HG03457 (cell line): ENCODE measurements around the gene CPS1.
A peak's percentile ranks its signal among the peaks of the same experiment; 100 is the strongest.

Source experiments
- ATAC-seq: cut with Tn5 transposase; IDR thresholded peaks from one replicate; pipeline ENCODE4 v1.9.1; 2021; ENCODE audit warnings: moderate number of reproducible peaks; ENCODE audit not compliant: unreplicated experiment

CPS1 gene

DNA sequence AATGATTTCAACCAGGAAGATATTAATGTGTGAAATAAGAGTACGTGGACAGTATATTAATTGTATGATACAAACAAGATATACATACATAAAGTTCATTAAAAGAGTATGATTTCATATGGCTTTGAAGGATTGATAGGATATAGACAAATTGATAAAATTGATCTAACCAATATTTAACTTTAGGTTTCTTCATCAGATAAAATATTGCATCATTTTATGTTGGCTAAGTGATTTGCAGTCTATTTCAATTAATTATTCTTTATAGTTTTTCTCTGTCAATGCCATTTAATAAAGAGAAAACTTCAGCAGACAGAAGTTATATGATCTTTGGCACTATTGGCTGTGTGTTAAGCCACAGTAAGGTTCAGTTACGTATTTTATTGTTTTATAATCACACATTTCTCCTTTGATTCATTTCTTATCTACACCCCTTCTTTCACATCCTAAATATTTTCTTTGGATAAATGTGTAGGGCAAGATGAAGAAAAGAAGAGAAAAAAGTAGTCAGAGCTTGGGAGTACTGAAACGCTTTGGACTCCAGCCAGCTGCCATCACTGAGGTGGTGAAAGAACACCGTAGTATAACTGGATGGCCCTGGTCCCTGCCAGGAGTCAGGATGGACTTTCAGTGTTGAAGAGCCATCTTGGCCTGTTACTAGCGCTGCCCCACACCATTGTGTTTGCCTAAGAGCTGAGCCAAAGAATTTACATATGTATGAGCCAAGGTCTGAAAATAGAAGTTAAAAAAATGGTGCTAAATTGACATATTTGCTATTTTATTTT is 9.8 kb upstream of the CPS1 start:
- no peak for ATAC-seq

DNA sequence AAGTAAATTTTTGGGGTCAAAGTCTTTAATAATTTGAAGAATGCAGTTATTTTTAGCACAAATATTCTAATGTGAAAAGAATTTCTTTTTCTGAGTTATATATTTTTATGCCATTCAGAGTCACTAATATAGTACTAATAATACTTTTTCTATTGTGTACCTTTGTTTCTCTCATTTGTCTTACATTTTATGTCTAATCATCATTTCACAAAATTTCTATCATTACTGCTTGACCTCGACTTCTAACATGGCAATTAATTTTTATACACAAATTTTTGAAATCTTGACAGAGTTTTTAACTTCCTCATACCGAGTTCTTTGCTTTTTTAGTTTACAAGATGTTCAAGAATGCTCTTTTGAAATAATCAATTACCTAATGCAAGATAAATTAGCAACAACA is 8.4 kb upstream of the CPS1 start:
- ATAC-seq, result no peak

DNA sequence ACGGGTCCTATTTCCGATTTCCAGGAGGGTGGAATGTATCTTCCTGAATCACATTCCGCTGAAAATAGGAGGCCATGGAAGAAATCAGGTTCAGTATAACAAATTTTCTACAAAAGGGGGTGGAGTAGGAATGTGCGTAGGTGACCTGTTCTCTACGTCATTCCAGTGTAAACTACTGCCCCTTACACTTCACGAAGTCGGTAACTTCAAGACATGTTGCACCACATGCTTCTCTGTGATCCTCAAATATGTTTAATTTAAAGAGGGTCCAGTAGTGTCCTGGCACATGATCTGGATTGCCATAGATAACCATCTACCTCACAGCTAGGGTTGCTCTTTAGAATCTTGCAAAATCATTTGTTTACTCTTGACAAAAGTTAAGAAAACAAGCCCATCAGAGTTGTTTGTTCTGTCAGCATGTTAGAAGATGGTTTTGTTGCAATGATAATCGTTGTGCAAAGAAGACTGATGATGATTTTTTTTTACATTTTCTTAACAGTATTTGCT is 7.5 kb upstream of the CPS1 start:
- no peak for ATAC-seq

DNA sequence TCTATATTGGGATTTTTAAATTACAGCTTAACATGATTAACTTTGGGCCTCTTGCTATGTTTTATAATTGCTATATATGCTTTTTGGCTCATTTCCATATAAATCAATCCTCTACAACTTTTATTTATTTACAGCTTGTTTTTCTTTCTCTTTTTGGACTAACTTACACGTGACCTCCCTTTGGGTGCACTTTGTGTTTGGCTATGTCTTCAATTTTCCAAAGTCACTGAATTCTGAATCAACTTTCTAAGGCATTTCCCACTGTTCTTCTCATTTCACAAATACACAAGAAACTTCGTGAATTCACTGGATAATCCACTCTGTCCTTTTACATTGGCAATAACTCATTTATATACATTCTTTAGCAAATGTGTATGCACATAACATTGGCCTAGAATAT is 5.4 kb upstream of the CPS1 start:
- no peak for ATAC-seq

DNA sequence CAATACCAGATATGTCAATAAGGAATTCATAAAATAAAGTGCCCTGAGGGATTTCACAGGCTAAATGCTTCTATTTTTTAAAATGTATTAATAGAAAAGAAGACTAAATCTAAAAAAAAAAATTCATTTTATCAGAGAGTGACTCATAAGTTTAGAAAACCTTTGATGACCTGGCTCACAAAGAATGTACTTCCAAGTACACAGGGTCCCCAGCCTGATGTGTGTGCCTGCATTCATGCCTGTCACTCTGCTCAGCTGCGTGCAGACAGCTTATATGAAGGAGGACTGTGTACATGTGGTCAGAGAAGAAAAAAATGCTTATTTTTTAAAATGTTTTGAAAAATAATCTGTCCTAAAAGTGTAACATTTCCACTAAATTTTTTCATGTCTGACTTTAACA is 3.0 kb upstream of the CPS1 start:
- no peak for ATAC-seq

DNA sequence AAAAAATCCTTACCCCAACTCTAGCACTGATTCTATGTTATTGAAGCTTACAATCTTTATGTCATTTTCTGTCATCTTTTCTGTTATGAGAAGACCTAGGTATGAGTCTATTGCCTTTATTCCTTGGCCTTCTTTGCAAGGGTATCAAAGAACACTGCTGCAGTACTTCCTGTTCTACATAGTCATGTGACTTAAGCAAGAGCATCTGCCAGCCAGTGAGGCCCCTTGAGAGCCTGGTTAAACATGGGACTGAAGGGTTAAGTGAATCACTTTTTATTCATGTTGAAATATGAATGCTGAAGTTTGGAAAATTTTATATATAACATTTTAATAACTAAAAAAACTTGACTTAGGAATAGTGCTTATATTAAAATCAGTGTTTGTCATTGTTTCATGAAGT is 844 bp upstream of the CPS1 start:
- no peak for ATAC-seq

DNA sequence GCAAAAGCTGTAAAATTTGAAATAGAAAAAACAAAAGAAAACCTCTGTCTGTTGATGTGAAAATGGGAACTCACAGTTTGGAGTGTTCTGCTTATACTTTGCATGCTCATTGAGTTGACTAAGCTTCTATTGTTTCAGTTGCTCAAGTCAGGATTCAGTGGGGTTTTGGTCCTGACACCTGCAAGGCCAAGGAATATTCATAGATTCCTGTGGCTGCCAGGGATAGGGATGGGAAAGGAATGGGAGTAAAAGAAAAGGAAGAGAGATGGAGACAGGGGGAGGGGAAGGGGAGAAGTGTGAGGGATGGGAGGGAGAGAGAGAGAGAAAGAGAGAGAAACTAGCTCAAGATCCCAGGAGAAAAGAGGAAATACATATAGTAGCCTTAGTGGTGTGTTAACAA is 1.3 kb downstream of the CPS1 start:
- ATAC-seq, result no peak

- no peak for ATAC-seq
Measured at GRCh38 chr2:210558708-210559107, 2.3 kb downstream of the CPS1 start.

DNA sequence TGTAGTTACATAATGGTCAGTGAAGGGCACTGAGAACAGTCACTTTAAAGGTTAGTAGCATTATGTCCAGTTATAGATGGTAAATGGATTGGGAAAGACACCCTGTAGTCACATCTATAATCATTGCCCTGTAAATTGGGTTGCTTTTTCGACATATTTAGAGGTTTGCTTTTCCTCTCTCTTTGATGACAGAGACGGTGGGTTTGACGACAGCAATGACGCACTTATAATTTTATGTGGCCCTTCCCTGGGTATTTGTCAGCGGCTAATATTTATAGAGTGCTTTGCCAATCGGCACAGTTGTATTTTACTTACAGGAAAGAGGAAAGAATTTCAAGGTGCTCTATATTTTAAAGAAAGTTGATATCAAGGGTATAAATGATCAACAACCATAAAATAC is 2.8 kb downstream of the CPS1 start:
- ATAC-seq, result no peak

- ATAC-seq, result no peak
Measured at GRCh38 chr2:210561475-210561874, 5.1 kb downstream of the CPS1 start.

DNA sequence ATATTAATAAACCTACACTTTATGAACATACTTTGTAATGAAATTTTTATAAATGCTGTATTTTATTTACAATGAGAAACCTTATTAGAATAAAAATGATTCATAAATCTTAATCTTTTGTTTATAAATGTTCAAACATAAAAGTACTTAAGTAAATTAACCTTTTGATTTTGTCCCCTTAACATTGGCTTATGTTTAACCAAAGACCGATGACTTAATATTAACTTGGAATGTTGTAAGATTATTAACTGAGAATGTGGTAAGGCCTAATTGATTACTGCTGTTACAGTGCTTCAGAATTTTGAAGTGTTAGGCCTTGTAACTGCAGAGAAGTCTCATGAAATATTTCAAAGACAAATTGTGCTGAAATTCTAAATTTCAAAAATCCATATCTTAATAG is 5.7 kb downstream of the CPS1 start:
- no peak for ATAC-seq

GRCh38 chr2:210562502-210563080 is 6.2 kb downstream of the CPS1 start:
- no peak for ATAC-seq

DNA sequence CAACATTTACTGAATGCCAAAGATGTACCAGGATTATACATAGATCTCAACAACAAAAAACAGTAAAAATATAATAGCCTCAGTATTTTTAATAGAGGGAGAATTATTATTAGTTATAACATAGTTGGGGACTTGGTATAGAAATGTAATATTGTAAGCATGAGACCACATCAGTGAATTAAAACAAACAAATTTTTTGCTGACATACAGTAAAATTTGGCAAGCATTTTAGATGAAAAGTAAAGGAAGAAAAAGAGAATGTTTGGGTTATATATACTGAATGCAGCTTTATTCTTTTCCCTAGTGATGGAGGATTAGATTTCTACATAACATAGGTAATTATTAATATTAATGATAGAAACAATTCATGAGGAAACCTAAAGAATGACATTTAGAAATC is 10.9 kb downstream of the CPS1 start:
- ATAC-seq, result no peak

- ATAC-seq, result no peak
Measured at GRCh38 chr2:210568108-210568507, 11.7 kb downstream of the CPS1 start.

DNA sequence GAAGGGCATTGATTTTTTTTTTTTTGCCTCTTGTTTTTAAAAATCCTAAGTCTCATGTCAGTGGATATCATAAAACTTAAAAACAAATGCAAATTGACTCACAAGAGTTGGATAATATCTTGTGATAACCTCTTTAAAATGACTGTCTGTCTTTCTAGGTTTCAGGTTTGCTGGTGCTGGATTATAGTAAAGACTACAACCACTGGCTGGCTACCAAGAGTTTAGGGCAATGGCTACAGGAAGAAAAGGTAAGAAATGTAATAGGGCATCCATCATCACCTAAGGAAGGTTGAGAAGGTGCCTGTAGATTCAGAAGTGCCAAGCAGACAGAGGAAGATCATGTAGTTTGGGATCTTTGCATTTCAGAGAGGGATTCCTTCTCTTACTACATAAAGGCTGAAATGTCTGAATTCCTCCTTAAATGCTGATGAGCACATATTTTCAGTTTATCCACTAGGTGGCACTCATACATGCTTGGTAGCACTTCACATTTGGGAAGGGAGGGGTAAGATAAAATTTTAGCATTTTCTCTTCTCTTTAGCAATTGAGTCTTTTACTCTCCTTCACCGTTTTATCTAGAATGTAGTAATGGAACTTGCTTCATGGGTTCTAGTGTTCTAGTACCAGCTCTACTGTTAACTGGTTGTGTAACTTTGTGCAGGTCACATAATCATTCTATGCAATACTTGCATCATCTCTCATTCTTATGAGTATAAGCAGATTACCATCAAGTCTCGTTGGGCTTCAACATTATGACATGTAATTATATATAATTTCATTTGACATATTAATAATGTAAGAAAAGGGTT is 21.1 kb downstream of the CPS1 start:
- ATAC-seq, result peak; percentile 79

DNA sequence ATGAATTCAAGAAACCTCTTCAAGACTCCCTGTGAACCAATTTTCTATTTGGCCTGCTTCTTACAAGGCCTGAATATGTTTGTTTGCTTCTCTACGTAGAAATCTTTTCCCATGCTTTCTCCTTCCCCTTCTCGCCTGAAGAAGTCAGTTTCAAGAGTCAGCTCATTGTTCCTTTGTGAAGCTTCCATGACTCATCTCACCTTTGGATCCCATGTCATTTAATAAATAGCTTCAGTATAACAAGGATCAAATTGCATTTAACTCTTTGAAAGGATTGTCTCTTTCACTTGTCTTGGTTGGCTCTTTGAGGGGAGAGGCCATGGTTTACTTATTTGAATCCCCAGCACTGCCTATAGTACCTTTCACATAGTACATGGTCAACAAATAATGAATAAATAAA is 28.4 kb downstream of the CPS1 start:
- ATAC-seq, result no peak

GRCh38 chr2:210586381-210586780 is 30.0 kb downstream of the CPS1 start:
- ATAC-seq, result no peak

DNA sequence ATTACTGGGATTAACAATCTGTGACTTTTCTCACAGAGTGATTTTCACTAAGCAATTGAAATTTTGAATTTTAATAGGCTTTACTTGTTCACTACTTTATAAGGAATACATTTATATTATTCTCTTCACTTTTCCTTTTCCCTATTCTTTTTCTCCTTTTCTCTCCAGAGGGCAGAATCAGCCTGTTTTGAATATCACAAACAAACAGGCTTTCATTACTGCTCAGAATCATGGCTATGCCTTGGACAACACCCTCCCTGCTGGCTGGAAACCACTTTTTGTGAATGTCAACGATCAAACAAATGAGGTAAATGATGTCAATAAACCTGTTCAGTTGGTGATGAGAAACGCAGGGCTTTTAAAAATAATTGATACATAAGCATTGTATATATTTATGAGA is 35.3 kb downstream of the CPS1 start:
- no peak for ATAC-seq

- no peak for ATAC-seq
Measured at GRCh38 chr2:210592726-210593125, 36.3 kb downstream of the CPS1 start.

DNA sequence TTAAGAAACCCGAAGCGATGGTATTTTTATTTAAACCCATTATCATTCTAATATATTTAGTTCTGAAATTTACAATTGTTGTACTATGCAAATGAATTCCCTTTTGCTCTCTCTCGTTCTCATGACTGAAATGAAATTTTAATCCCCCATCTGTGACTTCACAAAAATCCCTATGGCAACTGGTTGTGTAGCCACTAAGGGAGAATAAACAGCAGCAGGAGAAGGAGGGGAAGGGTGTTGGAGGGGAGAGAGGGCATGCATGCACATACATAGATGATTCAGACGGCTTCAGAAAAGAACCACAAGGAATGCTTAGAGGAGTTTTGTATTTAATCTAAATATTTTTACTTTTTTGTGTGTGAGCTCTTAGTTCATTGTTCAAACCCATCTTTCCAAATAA is 36.8 kb downstream of the CPS1 start:
- no peak for ATAC-seq

DNA sequence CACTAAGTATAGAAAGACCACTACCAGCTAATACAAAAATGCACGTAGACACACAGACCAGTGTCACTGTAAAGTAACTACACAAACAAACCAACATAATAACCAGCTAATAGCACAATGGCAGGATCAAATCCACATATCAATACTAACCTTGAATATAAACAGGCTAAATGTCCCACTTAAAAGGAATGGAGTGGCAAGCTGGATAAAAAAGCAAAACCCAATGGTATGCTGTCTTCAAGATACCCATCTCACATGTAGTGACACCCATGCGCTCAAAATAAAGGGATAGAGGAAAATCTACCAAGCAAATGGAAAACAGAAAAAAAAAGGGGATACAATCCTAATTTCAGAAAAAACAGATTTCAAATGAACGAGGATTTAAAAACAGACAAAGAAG is 41.8 kb downstream of the CPS1 start:
- ATAC-seq, result no peak

- no peak for ATAC-seq
Measured at GRCh38 chr2:210599476-210599875, 43.1 kb downstream of the CPS1 start.
